ENCODE data around the gene SNX20. TPM values are rescaled to one million over a fixed set of nuclear protein-coding genes. Genes with fewer than 3 reads are reported as not detected.

The SNX20 gene
- total RNA-seq, 4 donors from 2014 or later = 0.57 to 1.5 (median 1.0) TPM

GRCh38 chr16:50712956-50713355, 31.8 kb upstream of the SNX20 start:
- TF ChIP-seq CTCF (IDR thresholded peaks at IDR 0.05) = no peak
- no peak for TF ChIP-seq POLR2A (IDR thresholded peaks at IDR 0.05)
- DNase-seq (ENCODE audit: low spot score in 2 of 2) = no peak
- no peak overlapping the region for H3K4me3 ChIP-seq (ENCODE audit: low read depth, poor library complexity, severe bottlenecking)
- intact Hi-C loops (cut with DNase I; ENCODE audit: low total_unique reads) = no loop called here
- WGBS, 2 donors = 73 to 82% methylated on average over 4 of the region's 4 CpGs

GRCh38 chr16:50712560-50712898, 31.4 kb upstream of the SNX20 start:
- no peak overlapping the region for H3K4me3 ChIP-seq (ENCODE audit: low read depth, poor library complexity, severe bottlenecking)
- WGBS, 2 donors = 59 to 88% methylated on average over 3 of the region's 3 CpGs
- no peak for DNase-seq (ENCODE audit: low spot score in 2 of 2)
- TF ChIP-seq CTCF (IDR thresholded peaks at IDR 0.05) = no peak
- TF ChIP-seq POLR2A (IDR thresholded peaks at IDR 0.05) = no peak
- intact Hi-C loops (cut with DNase I; ENCODE audit: low total_unique reads) = no loop called here

GRCh38 chr16:50711862-50712559, 30.9 kb upstream of the SNX20 start:
- 84 to 87% methylated on average over 24 of the region's 25 CpGs for WGBS, 2 donors
- no peak overlapping the region for H3K4me3 ChIP-seq (ENCODE audit: low read depth, poor library complexity, severe bottlenecking)
- intact Hi-C loops (cut with DNase I; ENCODE audit: low total_unique reads) = no loop called here
- TF ChIP-seq POLR2A (IDR thresholded peaks at IDR 0.05) (no peak), CTCF (IDR thresholded peaks at IDR 0.05) (no peak)
- DNase-seq (ENCODE audit: low spot score in 2 of 2) = peak in 1 of 2 donors; percentile 84

- intact Hi-C loops (cut with DNase I; ENCODE audit: low total_unique reads) = no loop called here
- no peak overlapping the region for H3K4me3 ChIP-seq (ENCODE audit: low read depth, poor library complexity, severe bottlenecking)
- TF ChIP-seq CTCF (IDR thresholded peaks at IDR 0.05) (no peak), POLR2A (IDR thresholded peaks at IDR 0.05) (no peak)
- WGBS, 2 donors = 94 to 95% methylated on average over 21 of the region's 21 CpGs
- no peak for DNase-seq (ENCODE audit: low spot score in 2 of 2)
Measured at GRCh38 chr16:50711040-50711439, 29.9 kb upstream of the SNX20 start.

GRCh38 chr16:50709980-50710379, 28.9 kb upstream of the SNX20 start:
- intact Hi-C loops (cut with DNase I; ENCODE audit: low total_unique reads) = no loop called here
- no peak for DNase-seq (ENCODE audit: low spot score in 2 of 2)
- no peak overlapping the region for H3K4me3 ChIP-seq (ENCODE audit: low read depth, poor library complexity, severe bottlenecking)
- TF ChIP-seq POLR2A (IDR thresholded peaks at IDR 0.05) = no peak
- no peak for TF ChIP-seq CTCF (IDR thresholded peaks at IDR 0.05)
- 93% methylated on average over 5 of the region's 5 CpGs for WGBS, 2 donors

Data from lower leg skin (tissue), 4 donors.